ENCODE results near the gene LEPR. TPM values are rescaled to one million over a fixed set of nuclear protein-coding genes. Genes with fewer than 3 reads are reported as not detected.

The LEPR gene, protein sequence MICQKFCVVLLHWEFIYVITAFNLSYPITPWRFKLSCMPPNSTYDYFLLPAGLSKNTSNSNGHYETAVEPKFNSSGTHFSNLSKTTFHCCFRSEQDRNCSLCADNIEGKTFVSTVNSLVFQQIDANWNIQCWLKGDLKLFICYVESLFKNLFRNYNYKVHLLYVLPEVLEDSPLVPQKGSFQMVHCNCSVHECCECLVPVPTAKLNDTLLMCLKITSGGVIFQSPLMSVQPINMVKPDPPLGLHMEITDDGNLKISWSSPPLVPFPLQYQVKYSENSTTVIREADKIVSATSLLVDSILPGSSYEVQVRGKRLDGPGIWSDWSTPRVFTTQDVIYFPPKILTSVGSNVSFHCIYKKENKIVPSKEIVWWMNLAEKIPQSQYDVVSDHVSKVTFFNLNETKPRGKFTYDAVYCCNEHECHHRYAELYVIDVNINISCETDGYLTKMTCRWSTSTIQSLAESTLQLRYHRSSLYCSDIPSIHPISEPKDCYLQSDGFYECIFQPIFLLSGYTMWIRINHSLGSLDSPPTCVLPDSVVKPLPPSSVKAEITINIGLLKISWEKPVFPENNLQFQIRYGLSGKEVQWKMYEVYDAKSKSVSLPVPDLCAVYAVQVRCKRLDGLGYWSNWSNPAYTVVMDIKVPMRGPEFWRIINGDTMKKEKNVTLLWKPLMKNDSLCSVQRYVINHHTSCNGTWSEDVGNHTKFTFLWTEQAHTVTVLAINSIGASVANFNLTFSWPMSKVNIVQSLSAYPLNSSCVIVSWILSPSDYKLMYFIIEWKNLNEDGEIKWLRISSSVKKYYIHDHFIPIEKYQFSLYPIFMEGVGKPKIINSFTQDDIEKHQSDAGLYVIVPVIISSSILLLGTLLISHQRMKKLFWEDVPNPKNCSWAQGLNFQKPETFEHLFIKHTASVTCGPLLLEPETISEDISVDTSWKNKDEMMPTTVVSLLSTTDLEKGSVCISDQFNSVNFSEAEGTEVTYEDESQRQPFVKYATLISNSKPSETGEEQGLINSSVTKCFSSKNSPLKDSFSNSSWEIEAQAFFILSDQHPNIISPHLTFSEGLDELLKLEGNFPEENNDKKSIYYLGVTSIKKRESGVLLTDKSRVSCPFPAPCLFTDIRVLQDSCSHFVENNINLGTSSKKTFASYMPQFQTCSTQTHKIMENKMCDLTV
- 18.1 and 18.3 TPM in 2 replicates for total RNA-seq

DNA sequence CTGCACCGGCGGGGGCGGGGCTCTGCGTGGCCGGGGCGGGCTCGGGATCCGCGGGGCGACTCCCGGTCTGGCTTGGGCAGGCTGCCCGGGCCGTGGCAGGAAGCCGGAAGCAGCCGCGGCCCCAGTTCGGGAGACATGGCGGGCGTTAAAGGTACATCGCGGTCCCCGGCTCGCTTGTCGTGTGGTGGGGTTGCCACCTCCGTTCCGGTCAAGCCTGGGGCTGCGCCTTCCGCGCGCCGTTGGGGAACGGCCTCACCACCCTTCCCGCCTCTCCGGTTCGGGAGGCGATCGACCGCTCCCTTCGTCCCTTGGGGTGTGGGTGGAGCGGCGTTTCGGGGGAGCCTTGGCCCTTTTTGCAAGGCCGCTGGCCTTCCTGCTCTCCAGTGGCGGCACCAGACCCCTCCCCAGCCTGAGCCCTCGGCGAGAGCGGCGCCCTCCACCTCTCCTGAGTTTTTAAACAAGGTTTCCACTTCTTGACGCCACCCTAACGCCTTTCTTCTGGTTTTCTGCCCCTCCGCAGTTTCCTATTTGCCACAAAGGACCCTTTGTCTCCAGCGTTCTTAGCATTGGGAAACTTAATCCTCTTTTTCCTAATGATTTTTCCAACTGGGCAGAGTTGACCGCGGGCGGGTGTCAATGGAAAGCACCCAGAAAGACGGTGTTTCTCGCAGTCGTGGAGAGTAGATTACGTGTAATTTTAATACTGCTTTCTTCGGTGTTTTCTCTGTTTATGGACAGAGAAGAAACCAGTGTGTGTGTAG, at the start of gene LEPR, which contains the start of gene LEPROT:
Gene LEPR (plus strand): TSS at position 79 of the 761 bp plus-strand sequence. CDS start 144,898 bp downstream, outside the sequence.
Gene LEPROT (plus strand): TSS at position 79 of the 761 bp plus-strand sequence. CDS start 57 bp downstream, at position 136.

Other genes with a start within 250 kb of the LEPR start
- gene DNAJC6, start 111.1 kb upstream of the LEPR start, total RNA-seq = 0.89 and 2.0 TPM in 2 replicates
- gene LEPROT, start within 50 bp of the LEPR start, total RNA-seq = 40.1 and 45.0 TPM in 2 replicates